ENCODE data around the gene HMGB1. TPM values are rescaled to one million over a fixed set of nuclear protein-coding genes. Genes with fewer than 3 reads are reported as not detected.

The HMGB1 gene
- total RNA-seq, 3 donors from 2014 or later (not counting 1 experiment from before 2014, with no cell fraction given): 397 to 449 (median 409) TPM

- intact Hi-C loops (cut with micrococcal nuclease): no loop called here
- 51% methylated on average over 2 of the region's 3 CpGs for WGBS (ENCODE audit: insufficient coverage)
Measured at GRCh38 chr13:30413842-30414241, 51.9 kb downstream of the HMGB1 start.

GRCh38 chr13:30412346-30412745 is 53.4 kb downstream of the HMGB1 start:
- no peaks in the 10 kb centered on the region for H3K27me3 ChIP-seq (ENCODE audit: control insufficient read depth, insufficient read depth, low read length)
- no peaks in the 10 kb centered on the region for H3K9me3 Mint-ChIP-seq
- intact Hi-C loops (cut with micrococcal nuclease): no loop called here
- no peaks in the 10 kb centered on the region for H3K9me3 ChIP-seq (ENCODE audit: control insufficient read depth, insufficient read depth, low read length)
- H3K4me1 ChIP-seq (ENCODE audit: control insufficient read depth, insufficient read depth, low read length): peaks cover 20% of the 10 kb centered on the region
- no peak overlapping the region for H3K27ac Mint-ChIP-seq
- H3K36me3 ChIP-seq (ENCODE audit: control insufficient read depth, insufficient read depth, low read length): no peaks in the 10 kb centered on the region
- no peaks in the 10 kb centered on the region for H3K27me3 Mint-ChIP-seq (ENCODE audit: low read depth in 2 of 2)
- H3K4me1 Mint-ChIP-seq: peaks cover 11 to 15% of the 10 kb centered on the region in 2 donors
- H3K4me3 ChIP-seq (ENCODE audit: low read length): no peak overlapping the region
- H3K27ac ChIP-seq (ENCODE audit: low read length): no peak overlapping the region
- ATAC-seq: no peak
- no peaks in the 10 kb centered on the region for H3K36me3 Mint-ChIP-seq
- DNase-seq: no peak
- no peak overlapping the region for H3K4me3 Mint-ChIP-seq
- TF ChIP-seq, protein P1, sequence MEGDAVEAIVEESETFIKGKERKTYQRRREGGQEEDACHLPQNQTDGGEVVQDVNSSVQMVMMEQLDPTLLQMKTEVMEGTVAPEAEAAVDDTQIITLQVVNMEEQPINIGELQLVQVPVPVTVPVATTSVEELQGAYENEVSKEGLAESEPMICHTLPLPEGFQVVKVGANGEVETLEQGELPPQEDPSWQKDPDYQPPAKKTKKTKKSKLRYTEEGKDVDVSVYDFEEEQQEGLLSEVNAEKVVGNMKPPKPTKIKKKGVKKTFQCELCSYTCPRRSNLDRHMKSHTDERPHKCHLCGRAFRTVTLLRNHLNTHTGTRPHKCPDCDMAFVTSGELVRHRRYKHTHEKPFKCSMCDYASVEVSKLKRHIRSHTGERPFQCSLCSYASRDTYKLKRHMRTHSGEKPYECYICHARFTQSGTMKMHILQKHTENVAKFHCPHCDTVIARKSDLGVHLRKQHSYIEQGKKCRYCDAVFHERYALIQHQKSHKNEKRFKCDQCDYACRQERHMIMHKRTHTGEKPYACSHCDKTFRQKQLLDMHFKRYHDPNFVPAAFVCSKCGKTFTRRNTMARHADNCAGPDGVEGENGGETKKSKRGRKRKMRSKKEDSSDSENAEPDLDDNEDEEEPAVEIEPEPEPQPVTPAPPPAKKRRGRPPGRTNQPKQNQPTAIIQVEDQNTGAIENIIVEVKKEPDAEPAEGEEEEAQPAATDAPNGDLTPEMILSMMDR (IDR thresholded peaks at IDR 0.05): no peak

More at GRCh38 chr13:30413842-30414241, 51.9 kb downstream of the HMGB1 start:
- Histone ChIP-seq H3K9me3 (ENCODE audit: control insufficient read depth, insufficient read depth, low read length) (no peaks in the 10 kb centered on the region), H3K27ac (ENCODE audit: low read length) (no peak overlapping the region), H3K4me1 (ENCODE audit: control insufficient read depth, insufficient read depth, low read length) (peaks cover 7% of the 10 kb centered on the region), H3K4me3 (ENCODE audit: low read length) (no peak overlapping the region), H3K36me3 (ENCODE audit: control insufficient read depth, insufficient read depth, low read length) (no peaks in the 10 kb centered on the region), H3K27me3 (ENCODE audit: control insufficient read depth, insufficient read depth, low read length) (no peaks in the 10 kb centered on the region)
- Mint-ChIP-seq H3K9me3 (no peaks in the 10 kb centered on the region), H3K36me3 (no peaks in the 10 kb centered on the region), H3K4me3 (no peak overlapping the region), H3K4me1 (peaks cover 2% of the 10 kb centered on the region in 2 donors), H3K27ac (no peak overlapping the region), H3K27me3 (ENCODE audit: low read depth in 2 of 2) (no peaks in the 10 kb centered on the region)
- TF ChIP-seq, protein P1 (IDR thresholded peaks at IDR 0.05): no peak
- no peak for ATAC-seq
- no peak for DNase-seq

GRCh38 chr13:30410705-30411125 is 55.0 kb downstream of the HMGB1 start:
- no peak for DNase-seq
- Histone ChIP-seq H3K27ac (ENCODE audit: low read length) (no peak overlapping the region), H3K4me1 (ENCODE audit: control insufficient read depth, insufficient read depth, low read length) (peaks cover 25% of the 10 kb centered on the region), H3K4me3 (ENCODE audit: low read length) (no peak overlapping the region), H3K27me3 (ENCODE audit: control insufficient read depth, insufficient read depth, low read length) (no peaks in the 10 kb centered on the region), H3K36me3 (ENCODE audit: control insufficient read depth, insufficient read depth, low read length) (no peaks in the 10 kb centered on the region), H3K9me3 (ENCODE audit: control insufficient read depth, insufficient read depth, low read length) (no peaks in the 10 kb centered on the region)
- 100% methylated on average over 2 of the region's 2 CpGs for WGBS (ENCODE audit: insufficient coverage)
- TF ChIP-seq, protein P1 (IDR thresholded peaks at IDR 0.05): no peak
- Mint-ChIP-seq H3K4me1 (peaks cover 26 to 31% of the 10 kb centered on the region in 2 donors), H3K27me3 (ENCODE audit: low read depth in 2 of 2) (no peaks in the 10 kb centered on the region), H3K36me3 (no peaks in the 10 kb centered on the region), H3K27ac (no peak overlapping the region), H3K9me3 (no peaks in the 10 kb centered on the region), H3K4me3 (no peak overlapping the region)
- intact Hi-C loops (cut with micrococcal nuclease): no loop called here
- ATAC-seq: no peak
